ENCODE results near the gene BCS1L. TPM values are rescaled to one million over a fixed set of nuclear protein-coding genes. Genes with fewer than 3 reads are reported as not detected.

The BCS1L gene
- total and polyA plus RNA-seq, 2 experiments from 2014 or later: 24.3 to 48.1 TPM

GRCh38 chr2:218621007-218621406, 38.5 kb upstream of the BCS1L start:
- Histone ChIP-seq H3K4me3 (no peak overlapping the region), H3K9me2 (replicated peaks; ENCODE audit: insufficient read depth) (no peaks in the 10 kb centered on the region), H3K27me3 (no peaks in the 10 kb centered on the region), H3K27ac (no peak overlapping the region), H3K79me2 (no peaks in the 10 kb centered on the region), H3K4me1 (ENCODE audit: insufficient read depth) (no peaks in the 10 kb centered on the region), H3K9me3 (ENCODE audit: low read depth) (no peaks in the 10 kb centered on the region), H3K4me2 (no peak overlapping the region), H4K20me1 (ENCODE audit: insufficient read depth, poor library complexity, severe bottlenecking) (no peaks in the 10 kb centered on the region), H3K36me3 (replicated peaks; ENCODE audit: insufficient read depth, low read depth) (no peaks in the 10 kb centered on the region), H2AFZ (no peak overlapping the region)
- 78% methylated on average over 7 of the region's 7 CpGs for WGBS (ENCODE audit: low lambda C conversion rate, missing lambda C conversion rate)
- DNase-seq (ENCODE audit: low spot score): no peak
- TF ChIP-seq EZH2 (IDR thresholded peaks at IDR 0.05; ENCODE audit: borderline replicate concordance) (no peak), CTCF (IDR thresholded peaks at IDR 0.05; ENCODE audit: poor library complexity) (no peak), EZH2phosphoT487 (IDR thresholded peaks at IDR 0.05; ENCODE audit: low read depth, severe bottlenecking, unreplicated experiment) (no peak)

GRCh38 chr2:218622606-218623365, 36.7 kb upstream of the BCS1L start:
- 84% methylated on average over 7 of the region's 7 CpGs for WGBS (ENCODE audit: low lambda C conversion rate, missing lambda C conversion rate)
- no peaks in the 10 kb centered on the region for H4K20me1 ChIP-seq (ENCODE audit: insufficient read depth, poor library complexity, severe bottlenecking)
- H2AFZ ChIP-seq: no peak overlapping the region
- no peaks in the 10 kb centered on the region for H3K4me1 ChIP-seq (ENCODE audit: insufficient read depth)
- H3K9me2 ChIP-seq (replicated peaks; ENCODE audit: insufficient read depth): no peaks in the 10 kb centered on the region
- H3K4me2 ChIP-seq: no peak overlapping the region
- H3K27ac ChIP-seq: no peak overlapping the region
- H3K79me2 ChIP-seq: no peaks in the 10 kb centered on the region
- H3K9me3 ChIP-seq (ENCODE audit: low read depth): no peaks in the 10 kb centered on the region
- no peak for TF ChIP-seq EZH2phosphoT487 (IDR thresholded peaks at IDR 0.05; ENCODE audit: low read depth, severe bottlenecking, unreplicated experiment)
- no peak for TF ChIP-seq EZH2 (IDR thresholded peaks at IDR 0.05; ENCODE audit: borderline replicate concordance)
- no peak for TF ChIP-seq CTCF (IDR thresholded peaks at IDR 0.05; ENCODE audit: poor library complexity)
- H3K27me3 ChIP-seq: no peaks in the 10 kb centered on the region
- DNase-seq (ENCODE audit: low spot score): no peak
- H3K4me3 ChIP-seq: no peak overlapping the region
- H3K36me3 ChIP-seq (replicated peaks; ENCODE audit: insufficient read depth, low read depth): no peaks in the 10 kb centered on the region

GRCh38 chr2:218623366-218623705, 36.1 kb upstream of the BCS1L start:
- Histone ChIP-seq H3K9me2 (replicated peaks; ENCODE audit: insufficient read depth) (no peaks in the 10 kb centered on the region), H3K27ac (no peak overlapping the region), H3K4me3 (no peak overlapping the region), H3K4me1 (ENCODE audit: insufficient read depth) (no peaks in the 10 kb centered on the region), H3K4me2 (no peak overlapping the region), H2AFZ (no peak overlapping the region), H4K20me1 (ENCODE audit: insufficient read depth, poor library complexity, severe bottlenecking) (no peaks in the 10 kb centered on the region), H3K36me3 (replicated peaks; ENCODE audit: insufficient read depth, low read depth) (no peaks in the 10 kb centered on the region), H3K79me2 (no peaks in the 10 kb centered on the region), H3K27me3 (no peaks in the 10 kb centered on the region), H3K9me3 (ENCODE audit: low read depth) (no peaks in the 10 kb centered on the region)
- WGBS (ENCODE audit: low lambda C conversion rate, missing lambda C conversion rate): 90% methylated on average over 3 of the region's 3 CpGs
- no peak for TF ChIP-seq EZH2 (IDR thresholded peaks at IDR 0.05; ENCODE audit: borderline replicate concordance)
- no peak for TF ChIP-seq EZH2phosphoT487 (IDR thresholded peaks at IDR 0.05; ENCODE audit: low read depth, severe bottlenecking, unreplicated experiment)
- no peak for TF ChIP-seq CTCF (IDR thresholded peaks at IDR 0.05; ENCODE audit: poor library complexity)
- no peak for DNase-seq (ENCODE audit: low spot score)

Measured in hepatocyte (in vitro differentiated cells).